Panc1 (cell line): ENCODE results near the gene AUP1. TPM values are rescaled to one million over a fixed set of nuclear protein-coding genes. Genes with fewer than 3 reads are reported as not detected.

Experiments used
- ATAC-seq: fragments of 200-7000 bp; cut with Tn5 transposase; 2 replicates; pipeline ENCODE4 v1.9.1; 2020; ENCODE audit warnings: mild to moderate bottlenecking, moderate library complexity
- BruUV-seq: library from RNA; stranded (reverse); fragments of 400-500 nt; replicated peaks from 2 replicates; lab custom pipeline; 2021; lab: Mats Ljungman, UMichigan
- CTCF ChIA-PET: fragments of 300-600 bp; sonication (Branson Sonifier 250); formaldehyde crosslinking; loops from one replicate; lab custom pipeline; 2022; ENCODE audit warnings: antibody characterized with exemption; lab: Charles Lee
- POLR2A ChIA-PET: fragments of 300-600 bp; sonication (Branson Sonifier 250); formaldehyde crosslinking; loops from one replicate; lab custom pipeline; 2022; ENCODE audit warnings: antibody characterized with exemption; lab: Charles Lee
- DNase-seq: peaks from one replicate; pipeline ENCODE4 v3.0.0-alpha.2; 2010; ENCODE audit warnings: low read depth, low spot score
- H3K27ac ChIP-seq: 2 replicates; pipeline ENCODE4 v1.5.1; 2011; ENCODE audit warnings: mild to moderate bottlenecking, low read length, inconsistent platforms
- H3K27me3 ChIP-seq: fragments of 200-500 bp; sonication (Bioruptor generic); 2 replicates; pipeline ENCODE4 v1.6.0; 2014; ENCODE audit warnings: low read length, inconsistent platforms; ENCODE audit not compliant: control insufficient read depth, insufficient read depth
- H3K36me3 ChIP-seq: fragments of 200-500 bp; sonication (Bioruptor generic); 2 replicates; pipeline ENCODE4 v1.5.1; 2014; ENCODE audit warnings: inconsistent platforms, mild to moderate bottlenecking, low read length, moderate library complexity; ENCODE audit not compliant: control insufficient read depth, insufficient read depth
- H3K4me1 ChIP-seq: 2 replicates; pipeline ENCODE4 v1.5.1; 2011; ENCODE audit warnings: inconsistent platforms, mild to moderate bottlenecking, low read length, moderate library complexity; ENCODE audit not compliant: control insufficient read depth, insufficient read depth
- H3K4me3 ChIP-seq, 2 experiments: 2 replicates each; pipeline ENCODE4 v1.5.1; 2011 to 2012; ENCODE audit warnings: low read depth in 2 of 2, low read length in 2 of 2, mild to moderate bottlenecking in 2 of 2, inconsistent platforms in 1 of 2, moderate library complexity in 1 of 2
- H3K9me3 ChIP-seq: fragments of 200-500 bp; sonication (Bioruptor generic); 2 replicates; pipeline ENCODE4 v1.5.1; 2014; ENCODE audit warnings: low read depth, mild to moderate bottlenecking, inconsistent platforms, low read length, moderate library complexity; ENCODE audit not compliant: control insufficient read depth, insufficient read depth
- CTCF ChIP-seq: fragments of 450-650 bp; IDR thresholded peaks from 2 replicates; pipeline ENCODE4 v1.5.1; 2017; ENCODE audit warnings: mild to moderate bottlenecking
- POLR2AphosphoS5 ChIP-seq: IDR thresholded peaks from 2 replicates; pipeline ENCODE4 v1.6.1; 2012; ENCODE audit warnings: mild to moderate bottlenecking, low read depth, low read length, moderate library complexity
- REST ChIP-seq, 2 experiments: IDR thresholded peaks; 2 replicates each; pipeline ENCODE4 v1.6.1; 2011 to 2012; ENCODE audit warnings: low read depth in 2 of 2, control low read depth in 1 of 2, low read length in 1 of 2, mild to moderate bottlenecking in 1 of 2, moderate library complexity in 1 of 2; ENCODE audit not compliant: insufficient read depth in 1 of 2
- SIN3A ChIP-seq: IDR thresholded peaks from 2 replicates; pipeline ENCODE4 v1.6.1; 2012; ENCODE audit warnings: low read depth, mild to moderate bottlenecking, low read length, moderate library complexity, borderline replicate concordance; ENCODE audit not compliant: insufficient read depth
- TCF7L2 ChIP-seq: IDR thresholded peaks from 2 replicates; pipeline ENCODE4 v1.6.1; 2011; ENCODE audit warnings: mild to moderate bottlenecking, low read depth, low read length, inconsistent platforms
- in situ Hi-C: cut with HindIII; loops from 2 replicates; pipeline ENCODE4 v1.10.0; 2016; ENCODE audit warnings: low sequenced_read_pairs, low pct_unique_long_range_greater_than_20kb
- intact Hi-C: fragments of 100-400 bp; cut with micrococcal nuclease; formaldehyde crosslinking; loops from one replicate; pipeline ENCODE4 v1.10.0; 2022; ENCODE audit not compliant: unreplicated experiment
- total RNA-seq: library from RNA; stranded (reverse); gene quantifications from one replicate; pipeline ENCODE4 v1.2.1, GENCODE V29; 2021; ENCODE audit not compliant: unreplicated experiment

The AUP1 gene
- total RNA-seq, 1 experiment from 2014 or later, result 142 TPM

GRCh38 chr2:74560591-74560990 is 31.1 kb upstream of the AUP1 start:
- Histone ChIP-seq H3K9me3 (no peaks in the 10 kb centered on the region), H3K27ac (no peak overlapping the region), H3K27me3 (peaks cover 2% of the 10 kb centered on the region; the same call in 1 of the 2 replicates), H3K4me1 (no peaks in the 10 kb centered on the region), H3K36me3 (no peaks in the 10 kb centered on the region), H3K4me3 (no peak overlapping the region)
- DNase-seq (no peak), ATAC-seq (0 out of 2 replicates have a peak, but pooled peaks have one; percentile 43)
- ChIA-PET POLR2A (no interaction called here), CTCF (no interaction called here)
- no TSS peak for BruUV-seq
- intact Hi-C loops, result no loop called here
- TF ChIP-seq REST (IDR thresholded peaks at IDR 0.05; ENCODE audit: insufficient read depth in 1 of 2, low read depth in 2 of 2, low read length in 1 of 2) (no peak), POLR2AphosphoS5 (no peak), SIN3A (no peak), CTCF (no peak), TCF7L2 (no peak)
- in situ Hi-C loops, result no loop called here

- in situ Hi-C loops, result no loop called here
These were observed 30.4 kb upstream of the AUP1 start for GRCh38 chr2:74559912-74560311.

More at GRCh38 chr2:74559912-74560311, 30.4 kb upstream of the AUP1 start:
- ChIA-PET POLR2A (no interaction called here), CTCF (no interaction called here)
- no peak for ATAC-seq
- Histone ChIP-seq H3K4me1 (no peaks in the 10 kb centered on the region), H3K4me3 (no peak overlapping the region), H3K9me3 (no peaks in the 10 kb centered on the region), H3K27me3 (peaks cover 2% of the 10 kb centered on the region; the same call in 1 of the 2 replicates), H3K36me3 (no peaks in the 10 kb centered on the region), H3K27ac (no peak overlapping the region)
- TF ChIP-seq TCF7L2 (no peak), CTCF (no peak), SIN3A (no peak), POLR2AphosphoS5 (no peak), REST (IDR thresholded peaks at IDR 0.05; ENCODE audit: insufficient read depth in 1 of 2, low read depth in 2 of 2, low read length in 1 of 2) (no peak)
- DNase-seq, result no peak
- no TSS peak for BruUV-seq
- intact Hi-C loops, result no loop called here
